Epidermal melanocyte (primary cell): ENCODE data around the gene SMG1.
"Not testable (repeated sequence)": the region's sequence is repeated elsewhere in the genome, so short reads cannot be mapped to it uniquely, and the experiment has no call there.

Source experiments
- DNase-seq: peaks from one replicate; pipeline ENCODE4 v3.0.0; 2011; ENCODE audit warnings: low spot score; ENCODE audit not compliant: insufficient read length

Gene SMG1

DNA sequence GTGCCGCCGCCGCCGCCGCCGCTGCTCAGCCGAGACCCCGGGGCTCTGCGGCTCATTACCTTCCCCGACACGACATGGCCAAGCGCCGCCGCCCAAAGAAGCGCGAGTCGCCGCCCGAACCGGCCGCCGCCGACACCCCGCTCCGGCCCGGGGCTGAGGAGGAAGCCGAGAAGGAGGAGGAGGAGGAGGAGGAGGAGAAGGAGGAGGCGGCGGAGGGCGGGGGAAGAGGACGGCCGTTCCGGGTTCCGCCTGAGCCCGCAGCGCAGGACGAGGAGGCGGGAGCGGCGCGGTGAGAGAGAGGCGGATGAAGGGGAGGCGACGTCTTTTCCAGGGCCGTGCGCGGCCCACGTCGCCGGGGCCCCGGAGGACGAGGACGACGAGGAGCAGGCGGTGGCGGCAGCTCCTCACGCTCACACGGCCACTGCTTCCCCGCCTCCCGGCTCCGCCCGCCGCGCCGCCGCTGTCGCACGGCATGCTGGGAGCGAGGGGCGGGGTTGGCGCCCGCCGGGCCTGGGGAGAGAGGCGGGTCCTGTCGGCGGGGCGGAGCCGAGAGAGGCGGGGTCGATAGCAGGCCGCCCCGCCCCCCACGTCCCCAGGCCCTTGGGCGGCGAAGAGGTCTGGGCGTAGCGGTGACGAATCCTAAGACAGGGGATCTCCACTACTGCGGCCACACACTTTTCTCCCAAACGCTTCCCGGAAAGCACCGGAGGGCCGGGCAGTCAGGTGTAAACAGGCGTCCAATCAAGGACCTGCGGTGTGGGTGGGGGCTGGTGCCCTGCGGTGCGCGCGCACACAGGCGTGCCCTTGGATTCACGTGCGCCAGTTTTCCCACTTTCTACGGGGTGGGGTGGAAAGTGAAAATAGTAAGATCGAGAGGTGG is at the start of gene SMG1:
SMG1 (minus strand) TSS at position 423 of the 880 bp plus-strand sequence; CDS start at position 56, 367 bp downstream.
- DNase-seq = peak; percentile 70

- no peak for DNase-seq
Measured at GRCh38 chr16:18975109-18975508, 48.9 kb upstream of the SMG1 start.

DNA sequence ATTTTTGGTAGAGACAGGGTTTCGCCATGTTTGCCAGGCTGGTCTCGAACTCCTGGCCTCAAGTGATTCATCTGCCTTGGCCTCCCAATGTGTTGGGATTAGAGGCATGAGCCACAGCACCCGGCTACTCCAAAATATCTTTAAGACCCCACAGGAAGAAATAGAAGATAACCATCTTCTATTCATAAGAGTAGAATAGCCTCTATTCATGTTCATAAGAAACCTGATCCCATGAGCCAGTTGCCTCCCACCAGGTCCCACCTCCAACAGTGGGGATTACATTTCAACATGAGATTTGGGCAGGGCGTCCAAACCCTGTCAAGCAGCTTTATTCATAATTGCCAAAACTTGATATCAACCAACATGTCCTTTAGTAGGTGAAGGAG is 43.6 kb upstream of the SMG1 start:
- no peak for DNase-seq

GRCh38 chr16:18969050-18969854 is 43.0 kb upstream of the SMG1 start:
- DNase-seq = peak; percentile 86

DNA sequence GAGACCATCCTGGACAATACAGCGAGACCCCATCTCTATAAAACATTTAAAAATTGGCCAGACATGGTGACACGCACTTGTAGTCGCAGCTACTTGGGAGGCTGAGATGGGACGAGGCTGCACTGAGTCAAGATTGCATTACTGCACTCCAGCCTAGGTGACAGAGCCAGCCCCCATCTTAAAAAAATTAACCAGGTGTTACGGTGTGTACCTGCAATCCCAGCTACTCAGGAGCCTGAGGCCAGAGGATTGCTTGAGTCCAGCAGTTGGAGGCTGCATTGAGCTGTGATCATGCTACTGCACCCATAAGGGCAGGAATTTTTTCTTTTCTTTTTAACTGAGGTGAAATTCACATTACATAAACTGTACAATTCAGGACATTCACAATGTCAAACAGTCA is 40.6 kb upstream of the SMG1 start:
- DNase-seq = no peak

DNA sequence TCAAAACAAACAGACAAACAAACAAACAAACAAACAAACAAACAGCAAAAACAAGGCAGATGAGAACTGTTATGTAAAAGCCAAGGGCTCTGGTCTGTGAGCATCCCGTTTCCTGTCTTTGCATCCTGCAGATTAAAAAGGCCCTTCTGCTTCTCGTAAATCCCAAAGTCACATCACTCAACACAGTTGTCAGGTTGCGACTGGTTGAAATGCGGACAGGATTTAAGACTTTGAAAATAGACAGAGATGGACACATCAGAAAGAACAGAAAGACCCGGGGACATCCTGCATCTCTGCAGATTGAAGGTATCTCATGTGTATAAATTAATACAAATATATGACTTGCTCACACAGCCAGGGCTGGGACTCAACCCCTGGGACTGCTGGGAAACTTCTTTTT is 39.3 kb upstream of the SMG1 start:
- DNase-seq = no peak

- no peak for DNase-seq
Measured at GRCh38 chr16:18959031-18959505, 32.9 kb upstream of the SMG1 start.

DNA sequence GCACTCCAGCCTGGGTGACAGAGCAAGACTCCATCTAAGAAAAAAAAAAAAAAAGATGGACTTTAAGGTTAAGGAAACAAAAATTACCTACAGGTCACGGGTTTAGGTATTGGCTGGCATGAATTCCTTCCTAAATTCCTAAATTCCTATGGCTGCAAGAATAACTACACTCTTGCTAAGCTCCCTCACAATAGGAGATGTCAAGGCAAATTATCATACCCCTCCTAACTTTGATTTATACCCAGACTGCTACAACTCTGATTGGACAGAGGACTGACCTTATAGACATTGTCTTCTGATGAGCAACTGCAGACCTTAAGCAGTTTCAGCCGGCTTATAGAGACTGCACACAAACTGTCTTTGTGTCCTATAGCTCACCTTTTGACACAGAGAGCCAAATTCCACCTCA is 32.4 kb upstream of the SMG1 start:
- no peak for DNase-seq

DNA sequence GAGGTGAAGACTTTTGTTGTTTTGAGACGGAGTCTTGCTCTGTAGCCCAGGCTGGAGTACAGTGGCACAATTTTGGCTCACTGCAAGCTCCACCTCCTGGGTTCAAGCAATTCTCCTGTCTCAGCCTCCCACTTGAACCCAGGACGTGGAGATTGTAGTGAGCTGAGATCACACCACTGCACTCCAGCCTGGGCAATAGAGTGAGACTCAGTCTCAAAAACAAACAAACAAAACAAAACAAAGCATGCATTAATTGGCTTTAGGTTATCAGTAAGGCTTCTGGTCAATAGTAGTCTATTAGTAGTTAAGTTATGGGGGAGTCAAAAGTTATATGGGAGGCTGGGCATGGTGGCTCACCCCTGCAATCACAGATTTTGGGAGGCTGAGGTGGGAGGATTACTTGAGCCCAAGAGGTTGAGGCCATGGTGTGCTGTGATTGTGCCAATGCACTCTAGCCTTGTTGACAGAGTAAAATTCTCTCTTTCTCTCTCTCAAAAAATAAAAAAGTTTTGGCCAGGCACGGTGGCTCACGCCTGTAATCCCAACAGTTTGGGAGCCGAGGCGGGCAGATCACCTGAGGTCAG is 30.5 kb upstream of the SMG1 start:
- DNase-seq = not testable (repeated sequence)

- DNase-seq = not testable (repeated sequence)
Measured at GRCh38 chr16:18955874-18956580, 29.8 kb upstream of the SMG1 start.

- no peak for DNase-seq
Measured at GRCh38 chr16:18953547-18953946, 27.3 kb upstream of the SMG1 start.

DNA sequence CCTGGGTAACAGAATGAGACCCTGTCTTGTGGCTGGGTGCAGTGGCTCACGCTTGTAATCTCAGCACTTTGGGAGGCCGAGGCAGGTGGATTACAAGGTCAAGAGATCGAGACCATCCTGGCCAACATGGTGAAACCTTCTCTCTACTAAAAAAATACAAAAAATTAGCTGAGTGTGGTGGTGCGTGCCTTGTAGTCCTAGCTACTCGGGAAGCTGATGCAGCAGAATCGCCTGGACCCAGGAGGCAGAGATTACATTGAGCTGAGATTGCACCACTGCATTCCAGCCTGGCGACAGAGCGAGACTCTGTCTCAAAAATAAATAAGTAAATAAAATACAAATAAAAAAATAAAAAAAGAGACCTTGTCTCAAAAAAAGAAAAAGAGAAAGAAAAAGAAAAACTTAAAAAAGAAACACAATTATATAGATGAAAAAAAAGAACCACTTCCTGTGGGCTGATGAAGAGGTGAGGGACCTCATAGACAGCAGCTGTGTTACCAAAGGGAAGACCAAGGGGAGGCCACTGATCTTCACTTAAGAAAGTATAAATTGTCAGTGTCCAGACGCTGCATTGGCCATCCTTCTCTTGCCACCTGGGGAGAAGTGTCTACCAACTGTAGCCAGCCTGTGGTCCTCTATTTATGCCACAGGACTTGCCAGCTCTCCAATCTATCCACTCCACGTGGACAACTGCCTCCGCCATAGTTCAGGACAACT is 24.4 kb upstream of the SMG1 start:
- no peak for DNase-seq

DNA sequence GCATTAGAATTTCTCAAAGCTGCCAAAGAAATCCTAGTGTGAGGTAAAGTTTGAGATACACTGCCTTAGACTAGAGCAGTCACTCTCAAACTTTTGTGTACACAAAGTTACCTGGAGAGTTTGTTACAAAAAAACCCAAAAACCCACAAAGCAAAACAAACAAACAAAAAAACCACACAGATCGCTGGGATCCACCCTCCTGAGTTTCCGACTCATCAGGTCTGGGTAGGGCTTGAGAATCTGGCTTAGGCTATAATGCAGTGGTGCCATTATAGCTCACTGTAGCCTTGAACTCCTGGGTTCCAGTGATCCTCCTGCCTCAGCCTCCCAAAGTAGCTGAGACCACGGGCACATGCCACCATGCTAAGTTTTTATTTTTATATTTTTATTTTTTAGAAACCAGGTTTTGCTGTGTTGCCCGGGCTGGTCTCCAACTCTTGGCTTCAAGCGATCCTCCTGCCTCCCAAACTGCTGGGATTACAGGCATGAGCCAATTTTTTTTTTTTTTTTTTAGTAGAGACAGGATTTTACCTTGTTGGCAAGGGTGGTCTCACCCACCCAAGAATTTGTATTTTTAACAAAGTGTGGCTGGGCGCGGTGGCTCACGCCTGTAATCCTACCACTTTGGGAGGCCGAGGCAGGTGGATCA is 22.3 kb upstream of the SMG1 start:
- no peak for DNase-seq

- no peak for DNase-seq
Measured at GRCh38 chr16:18945233-18945632, 19.0 kb upstream of the SMG1 start.

DNA sequence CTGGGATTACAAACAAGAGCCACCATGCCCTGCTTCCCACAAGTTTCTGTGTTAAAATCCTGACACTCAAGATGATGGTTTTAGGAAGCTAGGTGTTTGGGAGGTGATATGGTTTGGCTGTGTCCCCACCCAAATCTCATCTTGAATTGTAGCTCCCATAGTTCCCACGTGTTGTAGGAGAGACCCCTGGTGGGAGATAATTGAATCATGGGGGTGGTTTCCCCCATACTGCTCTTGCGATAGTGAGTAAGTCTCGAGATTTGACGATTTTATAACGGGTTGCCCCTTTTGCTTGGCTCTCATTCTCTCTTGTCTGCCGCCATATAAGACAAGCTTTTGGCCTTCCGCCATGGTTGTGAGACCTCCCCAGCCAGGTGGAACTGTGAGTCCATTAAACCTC is 17.2 kb upstream of the SMG1 start:
- DNase-seq = no peak

DNA sequence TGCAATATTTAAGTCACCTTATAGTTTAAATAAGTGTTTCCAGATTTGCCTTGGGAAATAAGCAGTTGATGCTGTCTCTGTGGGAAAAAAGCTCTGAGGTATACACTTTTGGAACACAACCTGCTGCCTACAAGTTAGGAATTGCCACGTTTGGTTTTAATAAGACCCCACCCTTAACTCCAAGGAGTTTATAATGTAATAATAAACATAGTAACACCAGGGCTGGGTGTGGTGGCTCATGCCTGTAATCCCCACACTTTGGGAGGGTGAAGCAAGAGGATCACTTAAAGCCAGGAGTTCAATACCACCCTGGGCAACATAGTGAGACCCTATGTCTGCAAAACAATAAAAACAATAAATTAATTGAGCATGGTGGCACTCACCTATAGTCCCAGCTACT is 15.9 kb upstream of the SMG1 start:
- DNase-seq = no peak

GRCh38 chr16:18941471-18941870 is 15.3 kb upstream of the SMG1 start:
- DNase-seq = no peak

DNA sequence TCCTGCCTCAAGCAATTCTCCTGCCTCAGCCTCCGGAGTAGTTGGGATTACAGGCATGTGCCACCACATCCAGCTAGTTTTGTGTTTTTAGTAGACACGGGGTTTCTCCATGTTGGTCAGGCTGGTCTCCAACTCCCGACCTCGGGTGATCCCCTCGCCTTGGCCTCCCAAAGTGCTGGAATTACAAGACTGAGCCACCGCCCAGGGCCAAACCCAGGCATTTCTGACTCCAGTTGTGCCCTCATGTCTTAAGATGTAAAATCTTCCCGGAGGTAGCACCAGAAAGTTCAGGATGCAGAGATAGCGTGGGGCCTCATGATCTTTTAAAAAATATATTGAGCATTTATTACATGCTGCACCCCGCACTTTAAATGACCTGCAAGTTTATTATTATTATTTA is 12.8 kb upstream of the SMG1 start:
- DNase-seq = no peak

DNA sequence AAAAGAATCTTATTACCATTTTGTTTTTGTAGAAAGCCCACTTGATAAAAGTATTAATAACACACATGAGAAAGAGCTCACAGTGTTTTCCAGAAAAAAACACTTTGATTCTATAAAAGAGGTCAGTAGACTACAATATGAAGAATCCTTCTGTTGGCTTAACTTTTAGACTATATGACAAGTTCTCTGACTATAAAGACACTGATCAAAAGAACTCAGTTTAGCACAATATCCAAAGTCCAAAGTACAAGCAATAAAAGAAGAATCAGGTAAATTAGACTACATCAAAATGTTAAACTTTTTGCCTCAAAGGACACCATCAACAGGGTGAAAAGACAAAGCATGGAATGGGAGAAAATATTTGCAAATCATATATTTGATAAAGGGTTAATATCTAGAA is 11.2 kb upstream of the SMG1 start:
- DNase-seq = no peak

GRCh38 chr16:18936727-18937340 is 10.6 kb upstream of the SMG1 start:
- DNase-seq = no peak
